BLaER1 (cell line): ENCODE measurements around the gene ZBTB48.

Experiments used
- H3K27ac ChIP-seq: shearing (Covaris generic); formaldehyde crosslinking; 2 replicates; pipeline ENCODE4 v1.8.1; 2022
- H3K27me3 ChIP-seq: shearing (Covaris generic); formaldehyde crosslinking; 2 replicates; pipeline ENCODE4 v1.8.1; 2022
- H3K36me3 ChIP-seq: shearing (Covaris generic); formaldehyde crosslinking; 2 replicates; pipeline ENCODE4 v1.8.1; 2022
- H3K4me1 ChIP-seq: shearing (Covaris generic); formaldehyde crosslinking; 2 replicates; pipeline ENCODE4 v1.8.1; 2022
- H3K4me2 ChIP-seq: shearing (Covaris generic); formaldehyde crosslinking; 2 replicates; pipeline ENCODE4 v1.8.1; 2022
- H3K4me3 ChIP-seq: shearing (Covaris generic); formaldehyde crosslinking; 2 replicates; pipeline ENCODE4 v1.8.1; 2022
- H3K9ac ChIP-seq: shearing (Covaris generic); formaldehyde crosslinking; 2 replicates; pipeline ENCODE4 v1.8.1; 2022
- H3K9me3 ChIP-seq: shearing (Covaris generic); formaldehyde crosslinking; 2 replicates; pipeline ENCODE4 v1.8.1; 2022
- H4K20me1 ChIP-seq: shearing (Covaris generic); formaldehyde crosslinking; 2 replicates; pipeline ENCODE4 v1.8.1; 2022
- Cebpa-rat ChIP-seq: shearing (Covaris generic); IDR thresholded peaks from 2 replicates; pipeline ENCODE4 v1.8.1; 2022

ZBTB48 gene

DNA sequence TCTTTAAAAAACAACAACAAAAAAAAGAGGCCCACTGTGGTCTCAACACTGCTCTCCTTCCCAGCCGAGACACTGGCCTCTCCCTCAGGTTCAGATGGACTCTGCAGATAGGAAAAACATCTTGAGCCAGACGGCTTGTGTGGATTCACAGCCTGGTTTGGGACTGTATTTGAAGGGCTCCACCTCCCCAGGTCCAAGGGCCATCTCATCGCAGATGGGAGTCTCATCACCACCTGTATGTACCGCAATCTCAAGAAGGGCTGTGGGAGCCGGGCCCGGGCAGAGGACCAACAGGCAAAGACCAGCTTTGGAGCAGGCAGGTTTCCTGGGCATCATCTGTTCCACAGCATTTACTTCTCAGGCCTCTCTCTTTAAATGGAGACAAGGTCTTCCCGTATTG is 10.3 kb downstream of the ZBTB48 start:
- peak overlapping the region; percentile 73; the same call in 1 of the 2 replicates for H3K4me2 ChIP-seq
- peaks cover 100% of the 10 kb centered on the region for H4K20me1 ChIP-seq
- no peaks in the 10 kb centered on the region for H3K27me3 ChIP-seq
- TF ChIP-seq Cebpa-rat: no peak
- H3K4me1 ChIP-seq: peaks cover 83% of the 10 kb centered on the region
- peaks cover 81% of the 10 kb centered on the region for H3K36me3 ChIP-seq
- H3K9me3 ChIP-seq: no peaks in the 10 kb centered on the region
- no peak overlapping the region for H3K27ac ChIP-seq
- H3K9ac ChIP-seq: 0 out of 2 replicates have a peak overlapping the region, but pooled peaks have one; percentile 17
- no peak overlapping the region for H3K4me3 ChIP-seq

DNA sequence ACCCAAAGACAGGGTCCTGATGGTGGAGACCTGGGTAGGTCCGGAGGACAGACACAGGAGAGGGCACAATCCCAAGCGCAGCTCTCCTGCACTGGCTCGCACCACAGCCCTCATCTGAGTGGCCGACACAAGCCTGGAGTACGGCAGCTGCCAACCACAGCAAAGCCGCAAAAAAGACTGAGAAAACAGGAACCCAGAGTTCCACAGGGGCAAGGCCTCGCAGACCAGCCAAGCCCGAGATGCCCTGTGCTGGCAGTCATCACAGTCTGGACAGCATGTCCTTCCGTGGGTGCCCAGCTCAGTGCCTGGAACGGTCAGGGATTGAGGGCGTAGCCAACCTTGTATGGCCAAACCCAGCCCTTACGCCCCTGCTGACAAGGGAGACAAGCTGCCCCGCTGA is 11.4 kb downstream of the ZBTB48 start:
- H3K4me1 ChIP-seq: peaks cover 71% of the 10 kb centered on the region
- peak overlapping the region; percentile 25 for H3K9ac ChIP-seq
- H3K4me3 ChIP-seq: no peak overlapping the region
- no peaks in the 10 kb centered on the region for H3K27me3 ChIP-seq
- peak overlapping the region; percentile 62 for H3K27ac ChIP-seq
- peak overlapping the region; percentile 73 for H3K4me2 ChIP-seq
- peaks cover 88% of the 10 kb centered on the region for H3K36me3 ChIP-seq
- H4K20me1 ChIP-seq: peaks cover 100% of the 10 kb centered on the region
- TF ChIP-seq Cebpa-rat: no peak
- H3K9me3 ChIP-seq: no peaks in the 10 kb centered on the region

DNA sequence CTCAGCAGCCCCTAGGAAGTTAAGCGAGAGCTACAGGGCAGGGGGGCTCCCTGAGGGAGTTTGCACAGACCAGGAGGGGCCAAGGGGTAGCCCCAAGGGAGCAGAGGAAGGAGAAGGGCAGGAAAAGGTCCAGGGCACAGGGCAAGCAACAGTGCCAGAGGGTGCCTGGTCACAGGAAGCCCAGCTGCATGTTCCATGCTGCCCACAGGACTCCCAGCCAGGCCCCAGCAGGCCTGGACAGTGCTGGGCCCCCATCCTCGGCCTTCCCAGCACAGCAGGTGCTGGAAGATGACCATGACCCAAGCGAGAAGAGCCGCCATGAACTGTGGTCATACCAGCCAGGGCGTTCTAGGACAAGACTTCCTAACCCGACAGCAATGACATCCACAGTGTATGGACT is 11.8 kb downstream of the ZBTB48 start:
- Histone ChIP-seq H3K4me2 (peak overlapping the region; percentile 73), H3K9me3 (no peaks in the 10 kb centered on the region), H4K20me1 (peaks cover 100% of the 10 kb centered on the region), H3K9ac (peak overlapping the region; percentile 25), H3K27ac (peak overlapping the region; percentile 62), H3K4me1 (peaks cover 67% of the 10 kb centered on the region), H3K4me3 (no peak overlapping the region), H3K36me3 (peaks cover 90% of the 10 kb centered on the region), H3K27me3 (no peaks in the 10 kb centered on the region)
- no peak for TF ChIP-seq Cebpa-rat

DNA sequence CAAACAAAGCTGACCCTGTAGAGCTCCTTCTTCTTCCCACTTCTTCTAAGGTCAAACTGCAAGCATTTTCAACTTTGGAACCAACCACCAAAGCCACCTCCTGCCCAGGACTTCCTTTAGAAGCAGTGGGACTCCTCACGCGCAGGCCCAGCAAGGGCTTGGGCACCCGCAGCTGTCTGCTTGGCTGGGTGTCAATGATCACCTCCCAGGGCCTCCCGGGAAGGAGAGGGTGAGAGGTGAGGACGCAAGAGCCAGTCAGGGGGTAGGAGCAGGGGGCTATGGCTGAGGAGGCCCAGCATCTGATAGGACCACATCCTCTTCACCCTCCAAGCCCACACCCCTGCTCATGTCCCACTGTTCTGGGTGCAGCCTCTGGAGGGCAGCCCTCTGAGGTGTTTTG is 12.6 kb downstream of the ZBTB48 start:
- H3K9ac ChIP-seq: peak overlapping the region; percentile 25; the same call in 1 of the 2 replicates
- no peak for TF ChIP-seq Cebpa-rat
- peaks cover 100% of the 10 kb centered on the region for H4K20me1 ChIP-seq
- H3K4me2 ChIP-seq: peak overlapping the region; percentile 73
- peaks cover 90% of the 10 kb centered on the region for H3K36me3 ChIP-seq
- no peaks in the 10 kb centered on the region for H3K9me3 ChIP-seq
- peaks cover 59% of the 10 kb centered on the region for H3K4me1 ChIP-seq
- H3K27me3 ChIP-seq: no peaks in the 10 kb centered on the region
- no peak overlapping the region for H3K4me3 ChIP-seq
- H3K27ac ChIP-seq: peak overlapping the region; percentile 62

DNA sequence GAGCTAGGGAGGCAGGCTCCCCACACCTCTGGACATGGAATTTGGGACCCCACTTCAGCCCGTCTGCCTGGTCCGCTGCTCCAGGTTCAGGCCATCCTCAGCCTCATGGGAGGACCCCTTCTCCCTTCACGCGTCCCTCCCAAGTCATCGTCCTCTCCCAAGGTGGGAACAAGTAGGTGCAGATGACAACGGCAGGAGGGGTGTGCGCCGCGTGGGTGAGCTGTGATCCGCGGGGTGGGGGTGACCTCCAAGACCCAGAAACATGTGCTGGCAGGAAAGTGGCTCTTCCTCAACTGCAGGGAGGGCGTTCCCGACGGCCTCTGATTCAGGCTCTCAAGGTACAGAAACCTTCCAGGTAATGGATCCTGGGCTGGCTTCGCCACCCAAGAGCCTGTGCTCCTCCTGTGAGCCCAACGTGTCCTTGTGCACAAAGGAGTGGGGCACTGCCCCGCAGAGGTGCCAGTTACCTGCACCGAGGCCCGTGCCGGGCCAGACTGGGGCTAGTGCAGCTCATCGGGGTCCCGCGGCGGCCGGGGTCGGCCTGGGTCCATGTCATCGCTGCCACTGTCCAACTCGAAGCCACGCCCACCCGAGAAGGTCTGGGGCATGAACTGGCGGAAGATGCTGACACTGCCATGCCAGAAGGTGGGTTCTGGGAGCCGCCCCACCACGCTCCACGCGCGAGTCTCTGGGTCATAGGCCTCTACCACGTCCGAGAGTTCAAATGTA is 13.2 kb downstream of the ZBTB48 start:
- Histone ChIP-seq H3K36me3 (peaks cover 92% of the 10 kb centered on the region), H3K27me3 (no peaks in the 10 kb centered on the region), H3K9me3 (no peaks in the 10 kb centered on the region), H3K4me2 (peak overlapping the region; percentile 73), H3K9ac (no peak overlapping the region), H4K20me1 (peaks cover 100% of the 10 kb centered on the region), H3K4me1 (peaks cover 59% of the 10 kb centered on the region), H3K27ac (peak overlapping the region; percentile 62), H3K4me3 (no peak overlapping the region)
- TF ChIP-seq Cebpa-rat: no peak

DNA sequence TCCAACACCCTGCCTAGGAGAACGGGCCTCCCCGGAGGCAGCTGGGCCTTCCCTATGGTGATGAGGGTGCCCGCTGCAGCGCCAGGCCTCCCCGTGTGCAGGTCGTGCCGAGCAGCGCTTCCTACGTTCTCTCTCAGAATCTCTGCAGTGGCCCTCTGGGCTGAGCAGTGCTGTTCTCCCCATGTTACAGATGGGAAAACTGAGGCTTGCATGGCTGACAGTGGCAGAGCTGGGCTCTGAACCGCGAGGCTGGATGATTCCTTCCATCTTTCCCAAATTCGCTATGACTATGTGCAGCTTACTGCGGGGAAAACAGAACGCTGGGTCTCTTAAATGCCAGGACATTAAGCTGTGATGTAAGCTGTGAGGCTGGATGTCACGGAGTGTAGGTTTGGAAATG is 14.0 kb downstream of the ZBTB48 start:
- Histone ChIP-seq H3K4me3 (no peak overlapping the region), H3K9me3 (no peaks in the 10 kb centered on the region), H3K36me3 (peaks cover 92% of the 10 kb centered on the region), H3K9ac (no peak overlapping the region), H3K4me2 (no peak overlapping the region), H3K27me3 (no peaks in the 10 kb centered on the region), H3K27ac (no peak overlapping the region), H4K20me1 (peaks cover 100% of the 10 kb centered on the region), H3K4me1 (peaks cover 56% of the 10 kb centered on the region)
- TF ChIP-seq Cebpa-rat: no peak

DNA sequence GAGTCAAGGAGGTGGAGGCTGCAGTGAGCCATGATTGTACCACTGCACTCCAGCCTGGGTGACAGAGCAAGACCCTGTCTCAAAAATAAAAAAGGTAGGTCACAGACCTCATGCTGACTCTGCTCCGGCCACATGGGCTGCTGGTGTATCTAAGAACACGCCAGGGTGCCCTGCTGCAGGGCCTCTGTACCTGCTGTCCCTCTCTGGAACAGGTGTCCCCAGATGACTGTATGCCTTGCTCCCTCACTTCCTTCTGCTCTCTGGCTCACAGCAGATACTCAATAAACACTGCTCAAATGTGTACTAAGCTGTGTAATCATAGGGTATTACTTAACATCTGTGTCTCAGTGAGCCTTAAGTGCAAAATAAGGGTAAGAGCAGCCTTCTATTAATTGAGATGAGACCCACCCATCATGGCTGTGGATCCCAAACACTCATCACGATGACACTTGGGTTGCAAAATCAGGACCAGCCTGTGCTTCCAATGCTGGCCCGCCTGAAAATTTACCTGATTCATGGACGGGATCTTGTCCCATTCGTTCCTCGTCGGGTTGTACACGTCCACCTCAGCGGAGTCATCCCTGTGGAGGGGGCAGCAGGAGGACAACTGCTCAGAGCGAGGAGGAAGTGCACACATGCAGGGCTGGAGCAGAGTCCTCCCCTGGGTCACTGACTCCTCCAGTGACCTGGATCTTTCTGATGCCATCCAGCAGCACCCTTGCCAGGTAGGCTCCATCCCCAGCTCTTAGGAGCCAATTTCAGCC is 15.4 kb downstream of the ZBTB48 start:
- peaks cover 56% of the 10 kb centered on the region for H3K4me1 ChIP-seq
- peaks cover 85% of the 10 kb centered on the region for H3K36me3 ChIP-seq
- peaks cover 100% of the 10 kb centered on the region for H4K20me1 ChIP-seq
- H3K4me2 ChIP-seq: no peak overlapping the region
- no peak overlapping the region for H3K4me3 ChIP-seq
- TF ChIP-seq Cebpa-rat: no peak
- H3K9me3 ChIP-seq: no peaks in the 10 kb centered on the region
- H3K27me3 ChIP-seq: no peaks in the 10 kb centered on the region
- no peak overlapping the region for H3K9ac ChIP-seq
- H3K27ac ChIP-seq: no peak overlapping the region

DNA sequence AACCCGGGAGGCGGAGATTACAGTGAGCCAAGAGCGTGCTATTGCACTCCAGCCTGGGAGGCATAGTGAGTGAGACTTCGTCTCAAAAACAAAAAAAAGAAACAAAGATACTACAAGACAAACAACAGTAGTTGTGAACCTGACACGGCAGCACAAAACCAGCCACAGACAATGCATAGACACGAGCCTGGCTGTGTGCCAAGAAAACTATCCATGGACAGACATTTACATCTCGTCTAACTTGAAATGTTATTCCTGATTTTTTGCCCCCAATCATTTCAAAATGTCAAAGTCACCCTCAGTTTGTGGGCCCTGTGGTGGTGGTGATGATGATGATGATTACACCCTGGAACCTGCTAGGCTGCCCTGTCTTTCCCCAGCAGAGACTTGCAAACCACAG is 16.6 kb downstream of the ZBTB48 start:
- Histone ChIP-seq H3K36me3 (peaks cover 80% of the 10 kb centered on the region), H3K4me1 (peaks cover 52% of the 10 kb centered on the region), H3K9ac (0 out of 2 replicates have a peak overlapping the region, but pooled peaks have one; percentile 15), H3K4me2 (no peak overlapping the region), H4K20me1 (peaks cover 100% of the 10 kb centered on the region), H3K27ac (no peak overlapping the region), H3K4me3 (no peak overlapping the region), H3K9me3 (no peaks in the 10 kb centered on the region), H3K27me3 (no peaks in the 10 kb centered on the region)
- TF ChIP-seq Cebpa-rat: no peak

DNA sequence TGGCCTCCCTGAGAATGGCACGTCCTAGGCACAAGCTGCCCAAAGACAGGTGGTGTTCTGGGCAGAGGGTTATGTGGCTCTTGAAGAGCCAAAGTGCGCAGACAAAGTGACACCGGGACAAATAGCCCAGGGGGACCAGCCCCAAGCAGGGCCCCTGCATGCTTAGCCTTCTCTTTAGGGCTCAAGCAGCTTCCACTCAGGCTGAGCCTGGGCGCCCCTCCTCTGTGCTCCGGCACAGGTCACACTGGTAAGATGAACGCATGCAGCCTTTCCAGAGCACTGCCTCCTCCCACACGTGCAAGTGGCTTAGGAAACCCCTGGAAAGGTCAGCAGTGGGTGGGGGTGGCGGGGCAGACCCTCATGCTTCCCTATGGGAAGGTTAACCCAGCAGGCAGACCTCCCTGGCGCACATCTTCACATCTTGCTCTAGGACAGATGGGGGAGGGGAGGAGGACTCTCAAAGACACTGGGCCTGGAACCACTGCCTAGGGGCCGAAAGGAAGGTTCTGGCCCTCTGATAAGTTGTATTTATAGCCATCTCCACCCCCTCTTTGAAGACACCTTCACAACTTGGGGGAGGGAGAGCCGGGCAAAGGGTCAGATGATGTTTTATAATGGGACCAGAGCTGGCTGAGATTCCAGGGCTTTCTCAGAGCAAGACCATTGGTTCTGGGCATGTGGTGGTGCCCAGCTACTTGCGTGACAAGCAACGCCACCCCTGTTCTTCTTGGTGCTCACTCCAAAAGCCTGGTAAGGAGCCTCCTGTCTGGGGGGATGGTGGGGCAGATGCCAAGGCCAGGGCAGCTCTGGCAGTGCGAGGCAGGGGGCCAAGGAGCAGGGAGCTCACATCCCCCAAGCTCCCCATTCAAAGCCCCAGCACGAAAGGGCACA is 17.3 kb downstream of the ZBTB48 start:
- no peak overlapping the region for H3K4me3 ChIP-seq
- no peaks in the 10 kb centered on the region for H3K27me3 ChIP-seq
- TF ChIP-seq Cebpa-rat: no peak
- H3K4me2 ChIP-seq: no peak overlapping the region
- H4K20me1 ChIP-seq: peaks cover 100% of the 10 kb centered on the region
- peaks cover 44% of the 10 kb centered on the region for H3K4me1 ChIP-seq
- H3K9me3 ChIP-seq: no peaks in the 10 kb centered on the region
- no peak overlapping the region for H3K27ac ChIP-seq
- 0 out of 2 replicates have a peak overlapping the region, but pooled peaks have one; percentile 15 for H3K9ac ChIP-seq
- H3K36me3 ChIP-seq: peaks cover 73% of the 10 kb centered on the region
